Measurements from ENCODE around the gene GFPT2. TPM values are rescaled to one million over a fixed set of nuclear protein-coding genes. Genes with fewer than 3 reads are reported as not detected.

GFPT2 gene
- total and polyA plus RNA-seq, 7 donors: 1.2 to 42.7 (median 16.1) TPM

- H3K27ac ChIP-seq: no peak overlapping the region
- H3K9me3 ChIP-seq: no peaks in the 10 kb centered on the region
- H3K4me3 ChIP-seq: no peak overlapping the region
- WGBS, 2 donors: 96 to 97% methylated on average over 9 of the region's 9 CpGs
- peaks cover 0 to 8% (median 3%) of the 10 kb centered on the region in 4 donors for H3K4me1 ChIP-seq
- H3K27me3 ChIP-seq: no peaks in the 10 kb centered on the region
- intact Hi-C loops (cut with DNase I): no loop called here
- no peak for DNase-seq
- peaks cover 4 to 42% (median 11%) of the 10 kb centered on the region in 4 donors for H3K36me3 ChIP-seq
- TF ChIP-seq POLR2AphosphoS5 (IDR thresholded peaks at IDR 0.05): no peak
- TF ChIP-seq, protein P1, sequence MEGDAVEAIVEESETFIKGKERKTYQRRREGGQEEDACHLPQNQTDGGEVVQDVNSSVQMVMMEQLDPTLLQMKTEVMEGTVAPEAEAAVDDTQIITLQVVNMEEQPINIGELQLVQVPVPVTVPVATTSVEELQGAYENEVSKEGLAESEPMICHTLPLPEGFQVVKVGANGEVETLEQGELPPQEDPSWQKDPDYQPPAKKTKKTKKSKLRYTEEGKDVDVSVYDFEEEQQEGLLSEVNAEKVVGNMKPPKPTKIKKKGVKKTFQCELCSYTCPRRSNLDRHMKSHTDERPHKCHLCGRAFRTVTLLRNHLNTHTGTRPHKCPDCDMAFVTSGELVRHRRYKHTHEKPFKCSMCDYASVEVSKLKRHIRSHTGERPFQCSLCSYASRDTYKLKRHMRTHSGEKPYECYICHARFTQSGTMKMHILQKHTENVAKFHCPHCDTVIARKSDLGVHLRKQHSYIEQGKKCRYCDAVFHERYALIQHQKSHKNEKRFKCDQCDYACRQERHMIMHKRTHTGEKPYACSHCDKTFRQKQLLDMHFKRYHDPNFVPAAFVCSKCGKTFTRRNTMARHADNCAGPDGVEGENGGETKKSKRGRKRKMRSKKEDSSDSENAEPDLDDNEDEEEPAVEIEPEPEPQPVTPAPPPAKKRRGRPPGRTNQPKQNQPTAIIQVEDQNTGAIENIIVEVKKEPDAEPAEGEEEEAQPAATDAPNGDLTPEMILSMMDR (IDR thresholded peaks at IDR 0.05): no peak
- TF ChIP-seq POLR2A (IDR thresholded peaks at IDR 0.05): no peak
- TF ChIP-seq EP300 (IDR thresholded peaks at IDR 0.05): no peak
Observed at GRCh38 chr5:180282281-180282680, 70.9 kb downstream of the GFPT2 start.

DNA sequence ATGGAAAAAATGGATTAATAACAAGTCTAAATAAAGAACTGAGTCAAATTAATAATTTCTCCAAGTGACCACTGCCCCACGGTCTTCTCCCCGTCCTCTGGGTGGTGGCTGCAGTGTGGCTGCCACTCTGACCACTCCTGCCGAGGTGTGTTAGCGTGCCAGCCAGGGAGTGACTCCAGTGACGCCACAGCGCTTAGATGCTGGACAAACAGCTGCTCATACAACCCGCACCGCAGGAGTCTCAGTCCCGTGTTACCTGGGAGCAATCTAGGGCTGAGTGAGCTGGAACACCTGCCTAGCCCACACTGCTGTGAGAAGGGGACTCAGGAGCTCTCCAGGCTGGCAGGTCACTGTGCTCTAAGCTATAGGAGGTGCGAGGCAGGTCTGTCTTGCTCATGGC lies 71.4 kb downstream of the GFPT2 start:
- intact Hi-C loops (cut with DNase I): no loop called here
- WGBS, 2 donors: 95 to 97% methylated on average over 10 of the region's 10 CpGs
- H3K4me3 ChIP-seq: no peak overlapping the region
- TF ChIP-seq, protein P1 (IDR thresholded peaks at IDR 0.05): no peak
- no peak for TF ChIP-seq POLR2AphosphoS5 (IDR thresholded peaks at IDR 0.05)
- no peak for TF ChIP-seq EP300 (IDR thresholded peaks at IDR 0.05)
- TF ChIP-seq POLR2A (IDR thresholded peaks at IDR 0.05): no peak
- no peak for DNase-seq
- no peak overlapping the region for H3K27ac ChIP-seq
- H3K9me3 ChIP-seq: no peaks in the 10 kb centered on the region
- H3K4me1 ChIP-seq: peaks cover 0 to 8% (median 3%) of the 10 kb centered on the region in 4 donors
- peaks cover 4 to 48% (median 13%) of the 10 kb centered on the region in 4 donors for H3K36me3 ChIP-seq
- no peaks in the 10 kb centered on the region for H3K27me3 ChIP-seq

GRCh38 chr5:180274695-180275094 lies 78.4 kb downstream of the GFPT2 start:
- TF ChIP-seq, protein P1 (IDR thresholded peaks at IDR 0.05): no peak
- TF ChIP-seq EP300 (IDR thresholded peaks at IDR 0.05) (no peak), POLR2AphosphoS5 (IDR thresholded peaks at IDR 0.05) (no peak), POLR2A (IDR thresholded peaks at IDR 0.05) (no peak)
- peaks cover 3 to 69% (median 23%) of the 10 kb centered on the region in 4 donors for H3K36me3 ChIP-seq
- intact Hi-C loops (cut with DNase I): no loop called here
- H3K9me3 ChIP-seq: peaks cover 0 to 19% (median 2%) of the 10 kb centered on the region in 4 donors
- 97% methylated on average over 1 of the region's 1 CpG for WGBS, 2 donors
- no peak for DNase-seq
- no peaks in the 10 kb centered on the region for H3K27me3 ChIP-seq
- no peak overlapping the region for H3K4me3 ChIP-seq
- H3K27ac ChIP-seq: no peak overlapping the region
- no peaks in the 10 kb centered on the region for H3K4me1 ChIP-seq

DNA sequence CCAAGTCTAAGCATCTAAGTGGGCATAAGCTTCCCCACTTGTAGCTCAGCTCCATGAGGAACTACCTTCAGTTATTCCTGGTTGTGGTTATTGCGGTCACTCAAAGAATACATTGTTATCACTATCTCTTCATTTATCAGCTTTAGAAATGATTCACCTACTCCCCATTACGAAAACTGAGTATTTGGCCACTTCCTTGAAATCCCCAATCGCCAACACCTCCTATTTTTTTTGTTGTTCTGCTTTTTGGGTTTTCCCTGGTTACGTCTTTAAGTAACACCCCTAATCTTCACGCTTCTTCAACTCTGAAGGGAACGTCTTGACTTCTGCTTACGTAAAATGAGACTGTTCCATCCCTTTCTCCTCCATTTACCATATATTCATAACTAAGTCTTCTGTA lies 81.9 kb downstream of the GFPT2 start:
- TF ChIP-seq POLR2A (IDR thresholded peaks at IDR 0.05) (no peak), EP300 (IDR thresholded peaks at IDR 0.05) (no peak), POLR2AphosphoS5 (IDR thresholded peaks at IDR 0.05) (no peak)
- TF ChIP-seq, protein P1 (IDR thresholded peaks at IDR 0.05): no peak
- Histone ChIP-seq H3K9me3 (peaks cover 0 to 30% (median 9%) of the 10 kb centered on the region in 4 donors), H3K36me3 (peaks cover 7 to 70% (median 36%) of the 10 kb centered on the region in 4 donors), H3K4me1 (no peaks in the 10 kb centered on the region), H3K27ac (no peak overlapping the region), H3K4me3 (no peak overlapping the region), H3K27me3 (no peaks in the 10 kb centered on the region)
- intact Hi-C loops (cut with DNase I): no loop called here
- no peak for DNase-seq
- 84 to 96% methylated on average over 7 of the region's 7 CpGs for WGBS, 2 donors

- no peaks in the 10 kb centered on the region for H3K4me1 ChIP-seq
- WGBS, 2 donors: 66 to 99% methylated on average over 3 of the region's 3 CpGs
- H3K27ac ChIP-seq: no peak overlapping the region
- no peak for DNase-seq
- peaks cover 53 to 100% (median 84%) of the 10 kb centered on the region in 4 donors for H3K36me3 ChIP-seq
- no peak for TF ChIP-seq POLR2A (IDR thresholded peaks at IDR 0.05)
- no peak for TF ChIP-seq EP300 (IDR thresholded peaks at IDR 0.05)
- TF ChIP-seq, protein P1 (IDR thresholded peaks at IDR 0.05): no peak
- TF ChIP-seq POLR2AphosphoS5 (IDR thresholded peaks at IDR 0.05): no peak
- intact Hi-C loops (cut with DNase I): no loop called here
- H3K4me3 ChIP-seq: no peak overlapping the region
- no peaks in the 10 kb centered on the region for H3K27me3 ChIP-seq
- peaks cover 56 to 93% (median 79%) of the 10 kb centered on the region in 4 donors for H3K9me3 ChIP-seq
Observed at GRCh38 chr5:180259260-180259611, 93.9 kb downstream of the GFPT2 start.

Measured in sigmoid colon (tissue), 7 donors.